Measurements from ENCODE around the gene FIZ1.

FIZ1 gene

DNA sequence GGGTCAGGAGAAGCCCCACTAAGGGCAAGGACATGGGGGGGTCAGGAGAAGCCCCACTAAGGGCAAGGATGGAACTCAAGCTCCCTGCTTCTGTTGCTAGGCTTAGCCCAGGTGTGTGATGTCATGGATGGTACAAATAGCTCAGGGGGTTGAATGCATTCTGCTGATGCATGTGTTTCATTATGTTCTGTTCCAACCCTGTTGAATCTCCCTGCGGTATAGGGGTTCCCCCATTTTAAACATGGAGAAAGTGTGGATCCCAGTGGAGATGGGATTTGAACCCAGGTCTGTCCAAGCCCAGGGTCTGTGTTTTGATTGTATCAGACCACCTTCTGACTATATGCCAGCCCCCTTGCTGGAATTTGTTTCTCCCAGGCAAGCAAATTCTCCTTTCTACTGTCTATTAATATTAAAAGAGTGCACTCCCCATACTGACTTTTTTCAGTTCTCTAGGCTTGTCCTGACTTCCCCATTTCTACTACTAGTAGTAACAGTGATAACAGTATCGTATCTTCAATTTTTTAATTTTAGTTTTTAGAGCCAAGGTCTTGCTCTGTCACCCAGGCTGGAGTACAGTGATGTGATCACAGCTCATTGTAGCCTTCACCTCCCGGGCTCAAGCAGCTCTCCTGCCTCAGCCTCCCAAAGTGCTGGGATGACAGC is 12.8 kb upstream of the FIZ1 start:
- no peak for DNase-seq

DNA sequence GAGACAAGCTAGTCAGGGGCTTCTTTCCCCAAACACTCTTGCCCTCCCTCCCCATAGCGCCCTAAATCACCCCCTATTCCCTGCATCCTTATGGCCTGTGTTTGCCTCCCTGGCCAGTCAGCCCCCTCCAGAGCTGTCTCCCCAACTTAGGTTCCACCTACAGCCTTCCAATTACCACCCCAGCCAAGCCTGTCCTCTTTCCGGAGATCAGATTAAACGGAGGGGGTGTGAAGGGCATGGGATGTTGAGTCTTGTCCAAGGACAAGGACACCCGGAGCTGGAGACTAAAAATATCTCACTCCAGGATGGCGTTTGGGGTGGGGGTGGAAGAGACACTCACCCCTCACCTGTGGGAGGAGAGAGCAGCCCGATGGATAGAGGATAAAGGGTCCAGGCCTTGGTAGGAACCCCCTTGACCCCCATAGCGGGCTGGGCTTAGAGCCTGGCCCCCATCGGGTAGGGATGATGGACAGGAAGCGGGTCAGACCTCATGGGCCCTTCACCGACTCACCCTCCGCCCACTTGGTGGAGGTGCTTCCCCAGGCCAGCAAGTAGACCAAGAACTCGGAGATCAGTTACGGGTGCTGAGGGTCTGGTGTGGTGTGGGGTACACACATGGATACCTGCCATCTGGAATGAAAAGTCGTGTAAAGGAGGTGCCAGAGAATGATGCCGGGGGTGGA is 12.1 kb upstream of the FIZ1 start:
- no peak for DNase-seq

DNA sequence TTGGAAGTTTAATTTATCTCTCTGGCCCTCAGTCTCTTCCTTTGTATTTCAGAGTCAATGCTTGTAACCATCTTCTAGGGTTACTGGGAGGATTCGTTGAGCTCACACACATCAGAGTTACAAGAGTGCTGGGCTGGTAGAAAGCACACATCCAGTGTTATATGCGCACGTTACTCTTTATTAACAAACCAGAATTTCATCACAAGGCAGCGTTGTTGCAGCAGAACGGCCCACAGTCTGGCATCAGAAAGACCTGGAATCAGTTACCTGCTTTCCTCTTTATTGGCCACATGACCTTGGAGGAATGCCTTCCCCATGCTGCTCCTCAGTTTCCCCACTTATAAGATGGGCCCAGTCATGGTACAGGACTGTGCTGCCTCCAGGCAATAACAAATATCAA is 10.0 kb upstream of the FIZ1 start:
- no peak for DNase-seq

DNA sequence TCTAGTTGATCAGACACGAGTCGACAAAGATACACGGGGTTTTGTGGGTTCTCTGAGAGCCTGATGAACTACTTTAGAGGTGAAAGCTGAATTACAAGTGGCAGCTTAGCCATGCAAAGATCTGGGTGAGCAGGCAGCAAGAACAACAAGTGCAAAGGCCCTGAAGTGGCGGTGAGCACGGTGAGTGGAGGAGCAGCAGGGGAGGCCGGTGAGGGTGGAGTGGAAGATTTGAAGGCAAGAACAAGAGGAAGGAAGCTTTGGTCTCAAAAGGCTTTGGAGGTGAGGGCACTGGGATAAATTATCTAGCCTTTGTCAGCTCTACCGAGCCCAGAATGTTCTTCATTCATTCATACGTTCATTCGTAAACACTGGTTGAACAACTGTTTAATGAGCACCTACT is 7.5 kb upstream of the FIZ1 start:
- DNase-seq = no peak

DNA sequence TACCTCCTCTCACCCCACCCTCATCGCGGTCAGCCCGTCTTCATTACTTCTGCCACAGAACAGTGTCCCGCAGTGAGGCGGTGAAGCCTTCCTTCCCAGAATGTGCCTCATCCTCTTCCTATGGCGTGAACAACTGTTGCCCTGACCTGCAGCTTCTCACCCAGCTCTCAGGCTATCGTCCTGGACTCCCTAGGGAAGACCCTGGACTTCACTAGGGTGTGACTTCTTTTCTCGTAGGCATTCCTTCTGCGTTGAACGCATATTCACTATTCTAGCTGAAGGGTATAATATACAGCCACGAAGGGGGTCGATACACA is 7.1 kb upstream of the FIZ1 start:
- no peak for DNase-seq

DNA sequence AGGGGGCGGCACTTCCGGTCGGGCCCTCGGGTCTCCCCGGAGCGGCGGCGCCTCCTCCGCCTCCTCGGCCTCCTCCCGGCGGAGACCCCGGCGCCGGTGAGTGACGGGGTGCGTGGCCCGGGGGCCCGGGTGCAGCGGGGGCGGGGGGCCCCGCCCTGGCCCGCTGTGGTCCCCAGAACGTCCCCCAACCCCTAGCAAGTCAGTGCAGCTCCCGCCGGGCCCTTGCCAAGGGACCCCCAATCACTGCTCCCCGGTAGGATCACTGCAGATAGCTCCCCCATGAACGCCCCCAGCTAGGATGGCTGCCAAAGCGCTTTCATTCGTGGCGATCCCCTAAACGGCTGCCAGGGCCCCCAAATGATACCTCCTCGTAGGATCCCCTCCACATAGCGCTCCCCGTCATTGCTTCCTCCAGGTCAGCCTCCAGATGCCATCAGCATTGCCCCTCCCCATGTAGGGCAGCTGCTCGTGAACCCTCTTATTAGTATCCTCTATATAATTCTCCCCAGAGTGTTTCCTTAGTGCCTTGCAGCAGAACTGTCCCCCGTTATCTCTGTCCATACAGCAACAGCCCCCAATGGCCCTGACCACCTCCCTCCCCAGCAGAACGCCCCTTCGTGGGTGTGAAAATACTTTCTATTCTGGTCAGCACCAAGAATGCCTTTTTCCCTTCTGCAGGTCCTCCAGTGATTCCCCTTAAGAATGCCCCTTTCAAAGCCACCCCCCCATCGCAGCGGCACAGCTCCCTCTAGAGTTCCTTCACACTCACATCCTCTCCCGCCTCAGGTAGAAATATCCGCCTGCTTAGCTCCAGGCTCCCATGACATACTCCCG is 6.5 kb upstream of the FIZ1 start, which contains the start of gene ZNF865:
Gene ZNF865 (plus strand): TSS at position 11 of the 834 bp plus-strand sequence. CDS start 7,972 bp downstream, outside the sequence.
- peak; percentile 85 for DNase-seq

DNA sequence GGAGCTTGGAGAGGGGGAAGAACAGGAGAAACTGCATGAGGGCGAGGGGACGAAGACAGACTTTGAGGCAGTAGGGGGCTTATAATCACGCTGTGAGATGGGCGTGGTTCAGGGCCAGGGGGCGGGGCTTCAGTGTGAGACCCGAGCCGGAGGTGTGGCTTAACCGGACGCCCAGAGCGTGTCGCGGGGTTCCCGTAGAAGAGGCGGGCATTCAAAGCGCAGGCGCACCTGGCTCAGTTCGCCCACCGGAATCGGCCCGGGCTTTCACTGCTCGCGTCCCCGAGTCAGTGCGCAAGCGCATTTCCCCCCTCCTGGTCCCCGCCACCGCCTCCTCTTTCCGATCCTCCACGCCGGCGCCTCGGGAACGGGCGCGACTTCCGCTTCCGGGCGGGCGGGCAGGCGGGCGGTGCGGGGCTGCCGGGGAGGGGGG is 5.9 kb upstream of the FIZ1 start:
- DNase-seq = peak; percentile 97

DNA sequence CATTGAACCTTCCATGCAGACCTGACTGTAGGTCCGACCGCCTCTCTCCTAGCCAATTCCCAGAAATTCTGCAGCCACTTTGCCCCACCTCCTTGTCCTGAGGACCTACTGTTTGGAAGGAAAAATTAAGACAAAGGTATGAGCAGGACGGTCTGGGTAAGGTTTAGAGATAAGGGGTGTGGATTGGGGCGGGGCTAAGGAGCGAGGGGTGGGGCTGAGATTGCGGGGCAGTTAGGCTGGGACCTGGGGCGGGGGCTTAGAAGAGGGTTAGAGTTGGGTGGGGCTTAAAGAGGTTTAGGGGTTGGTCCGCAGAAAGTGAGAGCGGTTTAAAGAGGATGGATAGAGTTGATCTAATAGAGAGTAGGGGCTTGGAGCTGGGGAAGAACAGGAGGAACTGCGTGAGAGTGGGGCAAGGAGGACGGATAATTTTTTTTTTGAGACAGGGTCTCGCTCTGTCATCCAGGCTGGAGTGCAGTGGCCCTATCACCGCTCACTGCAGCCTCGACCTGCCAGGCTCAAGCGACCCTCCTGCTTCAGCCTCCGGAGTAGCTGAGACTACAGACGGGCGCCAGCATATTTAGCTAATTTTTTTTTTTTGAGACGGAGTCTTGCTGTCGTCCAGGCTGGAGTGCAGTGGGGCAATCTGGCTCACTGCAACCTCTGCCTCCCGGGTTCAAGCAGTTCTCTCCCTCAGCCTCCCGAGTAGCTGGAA is 4.4 kb upstream of the FIZ1 start:
- DNase-seq = no peak

DNA sequence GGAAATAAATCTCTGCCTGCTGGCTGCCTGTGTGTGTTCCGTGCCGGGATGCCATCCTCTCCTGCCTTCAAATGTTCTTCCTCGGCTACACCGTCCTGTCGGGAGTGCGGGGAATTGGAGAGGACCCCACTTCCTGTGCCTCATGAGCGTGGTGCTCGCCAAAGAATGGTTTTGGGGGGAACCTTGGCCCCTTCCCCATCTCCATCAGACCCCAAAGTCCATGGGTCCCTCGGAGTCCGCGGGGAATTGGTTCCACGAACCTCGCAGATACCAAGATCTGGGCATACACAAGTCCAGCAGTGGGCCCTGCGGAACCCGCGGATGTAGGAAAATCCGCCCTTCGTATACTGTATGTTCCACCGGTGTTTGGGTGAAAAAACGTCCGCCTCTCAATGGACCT is 3.8 kb upstream of the FIZ1 start:
- no peak for DNase-seq

DNA sequence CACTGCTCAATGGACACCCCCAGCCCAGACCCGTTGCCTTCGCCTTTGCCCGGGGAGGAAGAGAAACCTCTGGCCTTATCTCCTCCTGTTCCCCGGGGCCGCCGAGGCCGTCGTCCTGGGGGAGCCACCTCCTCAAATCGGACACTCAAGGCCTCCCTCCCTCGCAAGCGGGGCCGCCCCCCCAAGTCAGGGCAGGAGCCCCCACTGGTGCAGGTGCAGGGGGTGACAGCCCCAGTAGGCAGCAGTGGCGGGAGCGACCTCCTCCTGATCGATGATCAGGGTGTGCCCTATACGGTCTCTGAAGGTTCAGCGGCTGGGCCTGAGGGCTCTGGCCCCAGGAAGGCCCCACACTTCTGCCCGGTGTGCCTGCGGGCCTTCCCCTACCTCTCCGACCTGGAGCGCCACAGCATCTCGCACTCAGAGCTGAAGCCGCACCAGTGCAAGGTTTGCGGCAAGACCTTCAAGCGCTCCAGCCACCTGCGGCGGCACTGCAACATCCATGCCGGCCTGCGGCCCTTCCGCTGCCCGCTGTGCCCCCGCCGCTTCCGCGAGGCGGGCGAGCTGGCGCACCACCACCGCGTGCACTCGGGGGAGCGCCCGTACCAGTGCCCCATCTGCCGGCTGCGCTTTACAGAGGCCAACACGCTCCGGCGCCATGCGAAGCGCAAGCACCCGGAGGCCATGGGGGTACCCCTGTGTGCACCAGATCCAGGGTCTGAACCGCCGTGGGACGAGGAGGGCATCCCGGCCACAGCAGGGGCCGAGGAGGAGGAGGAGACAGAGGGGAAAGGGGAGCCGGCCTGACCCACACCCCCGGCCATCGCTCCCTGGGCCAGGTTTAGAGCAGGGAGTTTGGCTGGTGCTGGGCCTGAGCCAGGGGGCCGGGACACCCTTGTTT is 3.0 kb upstream of the FIZ1 start:
- DNase-seq = no peak

DNA sequence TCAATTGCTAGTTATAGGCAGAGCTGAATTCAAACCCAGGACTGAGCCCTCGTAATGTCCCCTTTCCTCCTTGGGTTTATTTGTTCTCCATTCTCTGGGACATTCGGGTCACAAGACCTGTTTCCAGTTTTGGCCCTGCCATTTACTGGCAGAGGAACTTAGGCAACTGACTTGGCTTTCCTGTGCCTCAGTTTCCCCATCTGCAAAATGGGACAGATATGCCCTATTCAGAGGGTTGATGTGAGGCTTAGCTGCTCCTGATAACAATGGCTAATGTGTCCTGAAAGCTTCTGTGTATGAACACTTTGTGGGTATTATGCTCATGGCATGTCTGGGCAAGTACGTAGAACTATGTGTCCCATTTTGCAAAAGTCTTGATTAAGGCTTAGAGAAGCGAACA is 1.8 kb upstream of the FIZ1 start:
- DNase-seq = no peak

DNA sequence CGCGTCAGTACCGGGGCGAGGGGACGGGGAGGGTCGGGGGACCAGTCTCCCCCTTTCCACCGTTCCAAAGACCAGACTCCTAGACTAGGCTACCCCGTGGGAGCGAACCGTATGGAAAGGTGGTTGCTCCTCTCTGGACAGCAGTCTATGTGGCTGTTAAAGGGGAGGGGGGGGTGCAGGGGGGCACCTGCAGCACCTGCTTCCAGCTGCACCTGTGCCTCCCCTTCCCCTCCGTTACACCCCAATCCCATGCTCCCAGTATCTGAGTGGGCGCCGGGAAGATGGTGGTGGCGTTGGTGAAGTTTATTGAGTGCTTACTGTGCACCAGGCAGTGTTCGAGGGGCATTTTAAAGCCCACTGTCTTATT is 1.3 kb upstream of the FIZ1 start:
- DNase-seq = no peak

DNA sequence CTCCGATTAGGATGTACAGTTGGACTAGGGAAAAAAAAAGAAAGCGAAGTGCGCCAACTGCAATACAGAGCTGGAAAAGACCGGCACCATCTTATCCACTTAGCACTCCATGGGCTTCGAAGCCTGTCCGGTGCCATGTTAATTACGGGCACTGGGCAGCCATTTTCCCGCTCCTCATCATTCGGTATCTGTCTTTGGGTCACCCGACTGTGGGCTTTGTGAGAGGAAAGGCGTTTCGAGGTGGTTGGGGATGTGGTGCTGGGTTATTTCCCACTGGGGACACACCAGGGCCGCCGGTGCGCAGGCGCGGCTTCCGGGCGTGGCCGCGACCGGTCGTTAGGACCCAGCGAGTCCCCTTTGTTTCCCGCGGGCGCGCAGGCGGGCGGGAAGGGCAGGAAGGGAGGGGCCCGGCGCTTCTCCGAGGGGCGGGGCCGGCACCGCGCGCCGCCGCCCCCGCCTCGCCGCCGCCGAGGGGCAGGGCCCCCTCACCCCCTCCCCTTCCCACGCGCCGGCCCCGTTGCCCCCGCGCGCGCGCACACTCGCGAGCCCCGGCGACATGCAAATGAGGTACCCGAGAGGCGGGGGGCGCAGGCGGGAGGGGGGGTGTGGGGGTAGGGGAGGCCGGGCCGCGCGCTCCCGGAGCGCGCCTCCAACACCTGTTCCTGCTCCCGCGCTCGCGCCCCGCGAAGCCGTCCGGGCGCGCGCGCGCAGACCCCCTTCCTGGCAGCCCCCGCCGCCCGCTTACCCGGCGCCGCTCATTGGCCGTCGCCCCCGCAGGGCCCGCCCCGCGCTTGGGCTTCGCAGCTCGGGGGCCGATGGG is 735 bp upstream of the FIZ1 start, which contains the start of gene ZNF524:
Gene ZNF524 (plus strand): TSS at position 447 of the 820 bp plus-strand sequence. CDS start 1,825 bp downstream, outside the sequence.
- DNase-seq = peak; percentile 88

DNA sequence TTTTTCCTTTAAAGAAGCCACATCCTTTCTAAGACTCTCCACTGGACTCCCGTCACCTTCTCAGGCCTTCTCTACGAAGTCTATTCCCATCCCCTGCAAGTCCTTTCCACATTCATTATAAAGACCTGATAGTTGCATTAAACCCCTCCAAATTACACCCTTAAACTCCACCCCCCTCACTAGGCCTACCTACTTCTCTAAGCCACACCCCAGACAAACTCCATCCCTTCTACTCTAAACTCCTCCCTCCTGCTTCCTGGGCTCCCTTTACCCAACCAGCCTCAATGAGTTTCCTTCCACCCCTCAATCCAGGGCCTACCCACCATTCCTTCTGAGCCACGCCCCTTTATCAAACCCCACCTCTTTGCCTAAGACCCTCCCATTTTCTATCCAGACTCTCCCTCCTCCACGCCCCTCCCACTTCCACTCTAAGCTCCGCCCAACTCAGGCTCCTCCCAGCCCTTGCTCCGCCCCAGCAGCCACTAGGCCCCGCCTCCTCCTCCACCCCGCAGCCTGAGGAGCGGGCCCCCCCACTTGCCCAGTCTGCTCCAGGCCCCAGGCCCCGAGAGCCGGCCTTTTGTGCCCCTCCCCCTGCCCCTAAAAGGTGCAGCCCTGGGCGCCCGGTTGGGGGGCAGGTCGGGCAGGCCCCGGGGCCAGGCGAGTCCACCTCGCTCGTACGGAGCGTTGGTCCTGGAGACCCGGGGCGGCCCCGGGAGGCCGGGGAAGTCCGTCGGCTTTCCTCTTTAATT is 424 bp downstream of the FIZ1 start:
- DNase-seq = peak; percentile 95

DNA sequence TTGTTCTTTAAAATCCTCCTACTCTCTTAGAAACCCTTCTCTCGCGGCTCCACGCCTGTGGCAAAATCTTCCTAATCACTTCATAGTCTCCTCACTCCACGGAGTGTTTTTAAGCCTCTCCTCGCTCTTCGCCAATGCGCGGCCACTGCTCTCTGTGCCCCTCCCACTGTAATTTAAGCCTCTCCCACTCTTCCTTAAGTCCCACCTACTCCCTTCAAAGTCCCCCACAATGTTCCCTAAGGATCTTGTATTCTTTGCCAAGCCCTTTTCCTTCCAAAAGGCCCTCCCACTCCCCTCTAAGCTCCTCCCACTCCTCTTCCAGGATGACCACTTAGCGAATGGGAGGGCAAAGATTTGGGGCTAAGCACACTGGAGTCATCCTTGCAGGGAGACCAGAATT is 1.3 kb downstream of the FIZ1 start:
- no peak for DNase-seq

DNA sequence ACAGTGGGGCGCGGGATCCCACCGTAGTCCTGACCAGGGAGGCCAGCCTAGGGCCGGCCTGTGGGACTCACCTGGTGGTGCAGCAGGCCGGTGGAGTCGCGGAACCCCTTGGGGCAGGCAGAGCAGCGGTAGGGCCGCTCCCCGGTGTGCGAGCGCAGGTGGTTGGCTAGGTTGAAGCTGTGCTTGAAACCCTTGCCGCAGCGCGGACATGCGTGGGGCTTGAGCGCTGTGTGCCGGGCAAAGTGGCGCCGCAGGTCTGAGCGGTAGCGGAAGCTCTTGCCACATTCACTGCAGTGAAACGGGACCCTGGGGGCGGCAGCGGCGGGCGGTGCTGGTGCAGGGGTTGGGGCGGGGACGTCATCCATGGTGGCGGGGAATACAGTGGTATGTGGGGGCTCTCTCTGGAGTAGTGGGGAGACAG is 1.8 kb downstream of the FIZ1 start:
- DNase-seq = no peak

DNA sequence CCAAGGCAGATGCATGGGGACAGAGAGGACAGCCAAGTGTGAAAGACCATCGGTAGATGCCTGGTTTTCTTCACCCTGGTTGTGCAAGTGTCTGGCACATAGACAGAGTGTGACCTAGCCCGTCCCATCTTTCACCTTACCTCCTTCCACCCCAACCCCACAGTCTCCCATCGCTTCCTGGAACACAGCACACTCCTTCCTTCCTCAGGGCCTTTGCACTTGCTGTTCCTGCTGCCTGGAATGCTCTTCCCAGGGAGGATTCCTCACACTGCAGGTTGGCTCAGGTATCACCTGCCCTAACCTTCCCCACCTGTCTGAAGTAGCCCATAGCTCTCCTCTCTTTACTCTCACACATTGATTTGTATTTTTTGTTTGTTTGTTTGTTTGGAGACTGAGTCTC is 3.0 kb downstream of the FIZ1 start:
- no peak for DNase-seq

DNA sequence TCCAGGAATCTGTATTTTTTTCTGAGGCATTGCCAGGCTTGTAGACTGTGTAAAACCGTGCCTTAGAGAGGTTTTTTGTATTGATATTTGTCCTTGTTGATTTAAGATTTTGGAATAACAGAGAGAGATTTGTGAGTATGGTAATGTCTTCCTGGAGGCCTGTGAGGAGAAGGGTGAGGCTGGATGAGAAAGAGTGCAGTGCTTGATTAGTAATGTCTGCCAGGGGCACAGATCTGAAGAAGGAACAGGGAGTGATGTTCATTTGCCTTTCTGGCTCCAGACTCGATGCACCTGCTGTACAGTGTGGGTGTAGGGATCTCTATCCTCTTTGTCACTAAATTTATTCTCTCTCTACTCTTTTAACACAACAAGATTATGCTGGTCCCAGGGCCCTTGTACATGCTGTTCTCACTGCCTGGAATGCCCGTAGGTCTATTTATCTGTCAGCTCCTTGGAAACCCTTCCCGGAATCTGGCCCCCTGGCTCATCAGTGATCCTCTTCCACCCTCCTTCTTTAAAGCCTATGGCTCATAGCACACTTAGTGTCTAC is 4.2 kb downstream of the FIZ1 start:
- DNase-seq = no peak

DNA sequence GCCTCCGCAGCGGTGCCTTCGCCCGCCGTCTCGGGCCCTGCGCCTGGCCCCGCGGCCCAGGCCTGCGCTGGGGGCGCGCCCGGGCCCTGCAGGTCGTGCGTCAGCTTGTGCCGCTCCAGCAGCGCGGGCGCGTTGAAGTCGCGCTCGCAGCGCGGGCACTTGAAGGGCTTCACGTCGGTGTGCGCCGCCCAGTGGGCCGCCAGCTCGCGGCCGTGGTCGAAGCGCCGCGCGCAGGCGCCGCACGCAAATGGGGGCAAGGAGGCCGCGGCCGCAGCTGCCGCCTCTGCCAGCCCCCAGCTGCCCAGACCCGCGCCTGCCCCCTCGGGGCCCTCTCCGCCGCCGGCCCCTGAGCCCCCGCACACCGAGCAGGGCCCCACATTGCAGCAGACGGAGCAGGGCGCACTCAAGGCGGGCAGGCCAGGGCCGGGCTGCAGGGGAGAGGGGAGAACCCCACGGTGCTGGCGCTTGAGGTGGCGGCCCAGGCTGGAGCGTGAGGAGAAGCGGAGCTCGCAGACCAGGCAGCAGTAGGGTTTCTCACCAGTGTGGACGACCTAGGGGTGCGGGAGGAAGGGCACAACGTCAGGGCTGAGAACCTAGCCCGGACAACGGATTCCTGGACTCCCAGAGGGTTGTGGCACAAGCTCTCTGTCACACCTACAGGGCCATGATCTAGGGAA is 6.1 kb downstream of the FIZ1 start:
- no peak for DNase-seq

All from fibroblast of skin of right biceps (primary cell).